Glomerular endothelial cell (primary cell): Measurements from ENCODE around the gene PPP2R2D. TPM values are rescaled to one million over a fixed set of nuclear protein-coding genes. Genes with fewer than 3 reads are reported as not detected.
"Not testable (repeated sequence)": the region's sequence is repeated elsewhere in the genome, so short reads cannot be mapped to it uniquely, and the experiment has no call there.

Source experiments
- DNase-seq: peaks from one replicate; pipeline ENCODE4 v3.0.0-alpha.2; 2011; ENCODE audit warnings: low read depth, low spot score; ENCODE audit errors: extremely low read depth
- total RNA-seq: library from RNA; depleted of rRNA; stranded (reverse); fragments of >200 nt; gene quantifications from 2 replicates; pipeline ENCODE4 v1.2.3, GENCODE V29; 2015

The PPP2R2D gene
- total RNA-seq, 1 donor from 2014 or later, result 25.9 TPM

DNA sequence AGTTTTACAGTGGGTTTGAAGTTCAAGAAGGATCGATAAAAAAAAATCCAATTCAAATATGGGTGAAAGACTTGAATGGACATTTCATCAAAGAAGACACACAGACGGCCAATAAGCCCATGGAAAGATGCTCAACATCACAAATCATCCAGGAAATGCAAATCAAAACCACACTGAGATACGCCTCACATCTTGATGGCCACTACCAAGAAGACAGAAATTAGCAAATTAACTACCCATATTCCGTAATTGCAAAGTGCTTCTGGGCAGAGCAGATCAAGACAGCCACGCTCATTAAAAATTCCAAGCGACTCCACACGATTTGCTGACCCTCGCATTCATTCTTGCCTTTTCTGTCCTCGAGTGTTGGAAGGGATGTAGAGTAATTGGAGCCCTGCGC lies 34.1 kb upstream of the PPP2R2D start:
- DNase-seq, result no peak

DNA sequence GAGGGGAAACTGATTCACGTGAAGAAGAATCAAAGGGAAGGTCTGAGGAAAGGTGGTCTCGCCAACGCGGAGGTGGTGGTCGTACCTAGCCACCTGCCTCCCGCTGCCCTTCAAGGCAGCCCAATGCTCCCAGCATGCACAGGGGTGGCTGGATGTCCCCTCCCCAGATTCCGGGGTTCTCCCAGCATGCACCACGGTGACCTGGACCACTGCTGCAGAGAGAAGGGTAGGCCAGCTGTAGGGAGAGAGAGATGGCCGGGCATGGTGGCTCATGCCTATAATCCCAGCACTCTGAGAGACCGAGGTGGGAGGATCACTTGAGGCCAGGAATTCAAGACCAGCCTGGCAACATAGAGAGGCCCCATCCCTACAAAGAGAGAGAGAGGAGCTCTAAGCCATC lies 32.4 kb upstream of the PPP2R2D start:
- no peak for DNase-seq

DNA sequence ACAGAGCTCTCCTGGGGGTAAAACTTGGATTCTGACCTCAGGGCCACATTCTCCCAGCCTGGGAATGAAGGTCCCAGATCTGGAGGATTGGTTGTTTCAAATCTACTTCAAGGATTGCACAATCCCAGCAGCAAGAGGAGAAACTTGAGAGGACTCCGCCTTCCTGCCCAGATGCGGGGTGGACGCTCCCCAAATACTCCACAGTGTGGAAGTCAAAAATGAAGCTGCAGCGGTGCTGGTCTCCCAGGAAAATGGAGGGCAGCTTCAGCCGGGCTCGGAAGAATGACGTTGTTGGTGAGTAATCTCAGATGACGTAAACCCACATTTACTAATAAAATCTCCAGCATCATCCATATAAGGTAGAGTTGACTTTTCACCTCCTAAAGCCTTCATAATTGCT lies 31.5 kb upstream of the PPP2R2D start:
- no peak for DNase-seq

DNA sequence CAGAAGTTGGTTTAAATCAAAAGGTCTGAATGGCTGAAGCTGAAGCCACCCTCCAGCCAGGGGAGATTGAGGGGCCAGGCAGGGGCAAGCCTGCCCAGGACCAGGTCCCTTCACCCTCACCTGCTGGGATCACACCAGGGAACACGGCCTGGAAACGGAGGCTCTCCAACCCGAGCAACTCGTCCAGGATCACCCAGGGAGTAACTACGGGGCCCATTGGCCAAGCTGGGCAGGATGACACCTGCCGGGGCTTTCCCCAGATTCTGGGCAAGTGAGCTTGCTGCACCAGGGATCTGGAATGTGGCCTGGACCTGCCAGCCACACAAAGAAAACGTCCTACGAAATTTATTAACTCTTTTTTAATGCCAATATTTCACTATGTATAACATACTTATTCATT lies 30.4 kb upstream of the PPP2R2D start:
- DNase-seq, result no peak

DNA sequence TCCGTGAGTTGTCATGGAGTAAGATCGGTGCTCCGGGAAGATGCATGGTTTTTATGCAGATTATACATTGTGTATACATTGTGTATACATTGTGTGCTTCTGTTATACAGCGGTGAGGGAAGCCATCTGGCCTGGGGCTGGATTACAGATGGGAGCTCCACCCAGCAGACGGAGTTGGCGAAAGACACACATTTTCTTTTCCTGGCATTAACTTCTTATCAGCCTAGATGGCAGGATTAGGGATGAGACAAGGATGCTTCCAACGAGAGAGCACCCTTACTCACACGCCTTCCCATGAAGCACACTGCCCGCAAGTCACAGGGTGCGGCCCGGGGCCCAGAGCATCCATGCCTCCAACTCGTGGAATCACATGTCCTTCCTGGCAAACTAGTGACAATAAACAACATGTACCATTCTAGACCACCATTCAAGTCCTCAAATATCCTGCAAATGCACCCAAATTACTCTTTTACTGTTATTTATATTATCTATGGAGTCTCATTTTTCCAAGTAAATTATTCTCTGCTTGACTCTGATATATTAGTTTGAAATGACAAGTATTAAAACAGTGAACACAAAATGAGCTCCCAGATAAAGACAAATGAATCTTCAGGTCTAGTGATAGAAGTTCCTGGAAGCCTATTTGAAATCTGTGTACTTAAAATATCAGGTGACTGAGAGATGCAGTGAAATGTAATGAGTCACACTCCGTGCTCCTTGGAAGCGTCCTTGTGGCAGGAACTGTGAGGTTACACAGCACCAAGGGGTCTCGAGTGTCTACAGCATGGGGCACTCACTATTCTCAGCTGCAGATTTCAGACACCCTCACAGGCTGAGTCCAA lies 29.8 kb upstream of the PPP2R2D start:
- DNase-seq, result no peak

DNA sequence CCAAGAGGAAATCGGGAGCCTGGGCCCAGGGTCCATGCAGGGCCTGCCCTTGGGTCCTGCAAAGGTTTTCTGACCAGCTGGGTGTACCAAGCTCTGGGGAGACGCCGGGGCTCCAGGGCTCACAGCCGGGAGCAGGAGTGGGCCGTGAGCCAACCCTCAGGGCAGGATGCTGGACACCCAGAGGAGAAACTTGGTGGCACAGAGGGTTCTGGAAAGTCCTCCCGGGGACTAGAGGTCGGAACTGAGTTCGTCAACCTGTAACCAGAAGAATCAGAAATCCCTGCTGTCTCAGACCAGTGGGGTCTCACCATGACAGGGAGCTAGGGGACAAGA lies 29.2 kb upstream of the PPP2R2D start:
- no peak for DNase-seq

DNA sequence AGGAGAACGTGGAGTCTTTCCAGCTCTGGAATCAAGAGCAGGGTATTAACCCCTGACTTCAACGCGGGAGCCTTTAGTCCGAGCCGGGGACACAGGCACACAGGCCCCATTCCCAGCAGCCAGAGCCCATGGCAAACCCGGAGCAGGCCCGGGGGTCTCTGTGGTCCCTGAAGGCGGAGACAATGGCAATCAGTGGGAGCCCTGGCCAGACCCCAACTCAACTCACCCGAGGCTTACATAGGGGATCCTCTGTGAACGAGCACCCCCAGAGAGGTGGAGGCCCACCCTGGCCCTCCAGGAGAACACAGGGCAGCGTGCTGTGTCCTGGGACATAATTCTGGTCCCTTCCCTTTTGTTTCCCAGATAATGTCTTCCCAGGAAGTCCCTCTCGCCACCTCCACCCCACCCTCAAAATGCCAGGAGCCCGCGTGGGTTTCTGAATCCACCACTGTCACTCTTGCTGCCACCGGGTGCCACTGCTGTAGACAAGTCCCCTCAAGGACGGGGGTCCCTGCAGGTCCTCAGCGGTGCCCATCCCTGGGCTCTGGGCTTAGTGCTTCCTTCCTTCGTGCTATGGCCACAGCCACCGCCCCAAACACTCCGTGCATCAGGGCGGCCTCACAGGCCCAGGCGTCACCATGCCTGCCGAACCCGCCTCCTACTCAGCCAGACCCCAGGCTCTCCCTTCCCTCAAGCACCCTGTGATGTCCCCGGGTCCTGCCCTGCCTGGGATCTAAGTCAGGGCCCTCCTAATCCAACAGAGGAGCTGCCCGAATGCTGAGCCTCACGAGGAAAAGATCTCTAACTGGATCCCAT lies 28.6 kb upstream of the PPP2R2D start:
- DNase-seq, result no peak

DNA sequence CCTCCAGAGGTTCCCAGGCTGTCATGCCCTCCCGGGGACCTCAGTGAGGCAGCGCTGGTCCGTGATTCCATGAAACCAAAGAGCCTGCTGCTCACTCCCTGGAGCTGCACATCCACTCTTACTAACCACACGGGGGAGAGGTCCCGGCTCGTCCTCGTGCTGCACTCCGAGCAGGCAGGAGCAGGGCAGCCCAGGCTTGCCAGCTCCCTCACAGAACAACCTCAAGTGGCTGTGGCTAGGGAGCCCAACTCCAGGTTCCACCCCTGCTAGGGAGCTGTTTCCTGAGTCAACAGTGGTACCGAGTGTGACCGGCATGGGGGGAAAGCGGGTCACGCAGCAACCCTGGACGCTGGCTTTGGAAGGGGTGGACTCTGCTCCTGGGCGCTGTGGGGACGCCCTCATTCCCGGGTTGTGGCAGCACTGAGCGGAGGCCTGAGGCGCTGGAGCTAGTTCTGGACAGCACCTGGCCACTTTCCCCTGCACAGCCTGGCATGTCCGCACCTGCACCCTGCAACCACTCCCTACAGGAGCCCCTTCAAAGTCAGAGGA lies 27.9 kb upstream of the PPP2R2D start:
- no peak for DNase-seq

DNA sequence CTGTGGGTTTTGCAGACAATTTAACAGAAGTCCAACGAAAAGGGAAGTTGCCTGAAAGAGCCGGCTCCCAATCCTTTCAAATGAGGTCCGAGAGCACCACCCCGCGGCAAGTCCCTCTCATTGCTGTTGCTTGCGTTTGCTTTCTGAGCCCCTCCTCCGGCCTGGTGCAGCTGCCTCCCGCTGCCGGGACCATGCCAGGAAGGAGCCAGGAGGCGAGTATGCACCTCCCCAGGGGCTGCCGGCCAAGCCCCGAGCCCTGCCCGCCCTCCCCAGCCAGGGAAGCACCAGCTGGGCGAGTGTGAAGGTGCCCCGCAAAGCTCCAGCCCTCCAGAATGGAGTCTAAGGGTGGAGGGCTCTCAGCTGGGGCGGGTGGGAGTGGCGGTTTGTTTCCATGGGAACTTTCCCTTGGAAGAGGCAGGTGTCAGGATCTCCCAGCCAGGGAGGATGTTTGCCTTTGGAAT lies 25.8 kb upstream of the PPP2R2D start:
- peak; percentile 18 for DNase-seq

DNA sequence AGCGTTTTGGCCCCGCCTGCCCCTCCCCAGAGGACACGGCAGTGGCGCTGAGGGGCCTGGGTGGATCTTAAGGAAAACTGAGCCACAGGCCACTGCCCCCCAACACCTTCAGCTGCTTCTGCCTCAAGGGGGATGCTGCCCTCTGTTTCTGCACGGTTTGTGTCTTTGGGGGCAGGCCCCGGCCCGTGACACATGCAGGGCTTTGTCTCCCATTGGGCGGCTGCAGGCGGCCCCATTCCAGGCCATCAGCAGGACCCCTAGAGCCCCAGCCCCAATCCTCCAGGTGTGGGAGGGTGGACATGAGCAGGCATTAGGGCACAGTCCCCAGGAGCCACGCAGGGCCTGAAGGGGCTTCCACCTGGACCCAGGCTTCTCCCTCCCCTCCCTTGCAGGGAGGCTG lies 25.3 kb upstream of the PPP2R2D start:
- no peak for DNase-seq

DNA sequence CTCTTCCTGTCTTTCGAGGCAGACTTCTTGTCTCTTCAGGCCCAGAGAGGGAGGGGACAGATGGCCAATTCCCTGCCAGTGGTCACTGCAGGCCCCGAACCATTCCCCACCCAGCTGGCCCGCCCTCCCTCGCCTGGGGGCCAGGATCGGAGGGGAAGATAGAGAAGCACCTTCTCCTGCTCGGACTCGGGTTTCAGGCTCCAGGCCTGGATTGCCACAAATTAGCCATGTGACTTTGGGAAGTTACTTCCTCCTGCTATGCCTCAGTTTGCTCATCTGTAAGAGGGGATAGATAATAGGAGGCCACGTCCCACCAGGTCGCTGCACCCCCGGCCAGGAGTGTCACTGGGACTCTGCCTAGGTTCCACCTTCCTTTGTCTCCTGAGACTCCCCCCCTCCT lies 24.8 kb upstream of the PPP2R2D start:
- no peak for DNase-seq

DNA sequence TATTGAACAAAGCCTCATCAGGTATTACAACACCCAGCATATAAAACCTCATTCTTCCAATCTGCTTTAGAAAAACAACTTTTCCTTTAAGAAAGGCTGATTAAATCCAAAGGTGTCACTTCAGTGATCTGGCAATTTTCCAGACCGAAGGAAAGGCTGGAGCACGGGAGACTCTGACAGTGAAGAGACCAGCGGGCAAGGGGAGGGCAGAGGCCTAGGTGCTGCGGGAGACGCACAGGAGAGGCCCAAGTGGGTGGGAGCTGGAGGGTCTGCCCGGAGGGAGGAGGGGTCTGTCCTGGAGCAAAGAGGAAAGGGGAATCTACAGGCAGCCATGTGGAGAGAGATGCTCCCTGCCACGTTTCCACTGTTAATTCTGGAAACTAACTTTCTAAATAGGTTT lies 24.3 kb upstream of the PPP2R2D start:
- no peak for DNase-seq

DNA sequence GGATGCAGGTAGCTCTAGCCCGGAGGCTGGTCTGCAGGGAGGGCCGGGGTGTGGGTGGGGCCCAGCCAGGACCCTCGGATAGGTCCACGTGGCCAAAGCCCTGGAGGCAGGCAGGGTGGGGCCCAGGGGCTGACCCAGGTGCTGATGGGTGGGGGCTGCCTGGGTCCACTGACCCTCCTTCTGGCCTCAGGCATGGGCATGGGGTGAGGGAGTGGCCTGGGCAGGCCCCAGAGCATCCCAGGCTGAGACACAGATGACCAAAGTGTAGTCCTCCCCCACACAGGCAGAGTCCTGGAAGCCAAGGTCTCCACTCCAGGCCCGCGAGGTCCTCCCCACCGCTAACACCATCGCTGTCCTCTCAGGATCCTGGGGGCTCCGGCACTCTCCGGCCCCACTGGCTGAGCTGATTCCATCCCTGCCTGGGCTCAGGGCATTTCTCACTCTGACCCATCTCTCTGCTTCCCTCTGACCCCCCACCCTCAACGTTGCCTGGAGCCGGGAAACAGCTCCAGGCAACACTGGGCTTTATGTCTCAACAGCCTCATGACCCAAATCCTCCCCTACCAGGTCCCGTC lies 20.7 kb upstream of the PPP2R2D start:
- DNase-seq, result no peak

DNA sequence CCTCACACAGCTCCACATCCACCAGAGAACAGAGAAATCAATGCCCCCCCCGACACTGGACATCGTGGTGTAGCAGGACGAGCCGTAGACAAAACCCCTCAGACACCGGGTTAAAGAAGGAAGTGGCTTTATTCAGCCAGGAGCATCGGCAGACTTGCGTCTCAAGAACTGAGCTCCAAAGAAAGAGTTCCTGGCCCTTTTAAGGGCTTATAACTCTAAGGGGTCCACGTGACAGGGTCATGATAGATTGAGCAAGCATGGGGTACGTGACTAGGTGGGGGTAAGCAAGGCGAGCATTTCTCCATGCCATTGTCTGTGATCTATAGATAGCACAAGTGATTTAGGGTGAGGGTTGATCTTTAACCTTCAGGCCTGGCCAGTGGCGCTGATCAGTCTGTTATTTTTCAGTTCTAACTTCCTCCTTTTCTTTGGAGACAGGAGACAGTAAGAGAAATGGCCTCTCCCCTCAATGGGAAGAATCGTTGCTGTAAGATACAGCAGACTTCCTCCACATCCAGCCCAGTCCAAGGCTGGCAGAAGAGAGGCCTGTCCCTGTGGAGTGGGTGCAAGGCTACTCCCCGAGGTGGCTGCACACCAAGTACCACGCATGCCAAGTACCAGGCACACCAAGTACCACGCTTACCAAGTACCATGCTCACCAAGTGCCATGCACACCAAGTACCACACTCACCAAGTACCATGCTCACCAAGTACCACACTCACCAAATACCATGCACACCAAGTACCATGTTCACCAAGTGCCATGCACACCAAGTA lies 19.5 kb upstream of the PPP2R2D start:
- DNase-seq, result no peak

DNA sequence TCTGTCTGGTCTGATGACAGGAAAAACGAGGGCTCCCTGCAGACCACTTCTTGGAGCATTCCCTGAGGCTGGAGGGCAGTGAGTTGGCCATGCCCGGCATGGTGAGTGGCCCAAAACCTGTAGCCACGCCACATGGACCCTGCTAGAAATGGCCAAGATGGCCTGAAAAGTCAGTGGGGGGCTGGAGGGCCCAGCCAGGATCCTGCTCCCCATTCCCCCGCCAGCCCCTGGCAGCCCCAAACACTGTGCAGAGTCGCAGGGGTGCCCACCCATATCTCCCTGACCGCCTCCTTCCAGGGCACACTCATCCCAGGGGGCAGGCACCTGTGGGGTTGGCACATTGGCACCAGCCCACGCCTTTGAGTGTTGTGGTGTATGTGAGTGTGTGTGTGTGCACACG lies 18.7 kb upstream of the PPP2R2D start:
- no peak for DNase-seq

DNA sequence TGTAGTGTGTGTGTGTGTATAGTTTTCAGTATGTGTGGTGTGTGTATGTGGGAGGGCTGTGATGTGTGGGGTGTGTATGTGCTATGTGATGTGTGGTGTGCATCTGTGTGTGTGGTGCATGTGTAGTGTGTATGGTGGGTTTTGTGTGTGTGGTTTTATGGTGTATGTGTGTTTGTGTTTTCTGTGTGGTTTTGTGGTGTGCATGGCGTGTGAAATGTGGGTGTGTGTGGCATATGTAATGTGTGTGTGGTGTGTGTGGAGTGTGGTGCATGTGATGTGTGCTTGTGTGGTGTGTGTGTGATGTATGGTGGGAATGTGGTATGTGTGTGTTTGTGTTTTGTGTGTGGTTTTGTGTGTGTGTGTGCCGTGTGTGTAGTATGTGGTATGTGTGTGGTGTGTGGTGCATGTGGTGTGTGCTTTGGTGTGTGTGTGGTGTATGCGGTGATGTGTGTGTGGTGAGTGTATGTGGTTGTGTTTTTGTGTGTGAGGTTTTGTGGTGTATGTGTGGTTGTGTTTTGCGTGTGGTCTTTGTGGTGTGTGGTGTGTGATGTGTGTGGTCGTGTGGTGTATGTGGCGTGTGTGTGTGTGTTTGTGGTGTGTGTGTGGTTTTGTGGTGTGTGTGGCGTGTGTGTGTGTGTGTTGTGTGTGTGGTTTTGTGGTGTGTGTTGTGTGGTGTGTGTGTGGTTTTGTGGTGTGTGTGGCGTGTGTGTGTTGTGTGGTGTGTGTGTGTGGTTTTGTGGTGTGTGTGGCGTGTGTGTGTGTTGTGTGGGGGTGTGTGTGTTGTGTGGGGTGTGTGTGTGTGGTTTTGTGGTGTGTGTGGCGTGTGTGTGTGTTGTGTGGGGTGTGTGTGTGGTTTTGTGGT lies 18.0 kb upstream of the PPP2R2D start:
- no peak for DNase-seq

DNA sequence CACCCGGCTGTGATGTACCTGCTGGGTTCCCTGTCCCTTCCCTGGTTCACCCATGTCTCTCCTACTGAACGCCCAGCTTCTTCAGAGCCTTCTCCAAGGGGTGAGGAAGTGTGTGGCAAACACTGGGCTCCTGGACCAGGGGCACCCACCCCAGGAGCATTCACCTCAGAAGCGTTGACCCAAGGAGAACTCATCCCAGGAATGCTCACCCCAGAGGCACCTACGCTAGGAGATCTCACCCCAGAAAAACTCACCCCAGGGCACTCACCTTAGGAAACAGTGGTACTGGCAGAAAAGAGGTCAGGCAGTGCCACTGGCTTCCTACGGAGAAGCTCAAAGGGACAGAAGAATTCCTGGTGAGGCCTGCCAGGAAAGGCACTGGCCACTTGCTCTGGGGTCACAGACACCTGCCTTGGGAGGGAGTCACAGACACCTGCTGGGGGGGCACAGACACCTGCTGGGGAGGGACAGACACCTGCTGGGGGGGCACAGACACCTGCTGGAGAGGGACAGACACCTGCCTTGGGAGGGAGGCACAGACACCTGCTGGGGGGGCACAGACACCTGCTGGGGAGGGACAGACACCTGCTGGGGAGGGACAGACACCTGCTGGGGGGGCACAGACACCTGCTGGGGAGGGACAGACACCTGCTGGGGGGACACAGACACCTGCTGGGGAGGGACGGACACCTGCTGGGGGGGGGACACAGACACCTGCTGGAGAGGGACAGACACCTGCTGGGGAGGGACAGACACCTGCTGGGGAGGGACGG lies 17.0 kb upstream of the PPP2R2D start:
- DNase-seq, result not testable (repeated sequence)

DNA sequence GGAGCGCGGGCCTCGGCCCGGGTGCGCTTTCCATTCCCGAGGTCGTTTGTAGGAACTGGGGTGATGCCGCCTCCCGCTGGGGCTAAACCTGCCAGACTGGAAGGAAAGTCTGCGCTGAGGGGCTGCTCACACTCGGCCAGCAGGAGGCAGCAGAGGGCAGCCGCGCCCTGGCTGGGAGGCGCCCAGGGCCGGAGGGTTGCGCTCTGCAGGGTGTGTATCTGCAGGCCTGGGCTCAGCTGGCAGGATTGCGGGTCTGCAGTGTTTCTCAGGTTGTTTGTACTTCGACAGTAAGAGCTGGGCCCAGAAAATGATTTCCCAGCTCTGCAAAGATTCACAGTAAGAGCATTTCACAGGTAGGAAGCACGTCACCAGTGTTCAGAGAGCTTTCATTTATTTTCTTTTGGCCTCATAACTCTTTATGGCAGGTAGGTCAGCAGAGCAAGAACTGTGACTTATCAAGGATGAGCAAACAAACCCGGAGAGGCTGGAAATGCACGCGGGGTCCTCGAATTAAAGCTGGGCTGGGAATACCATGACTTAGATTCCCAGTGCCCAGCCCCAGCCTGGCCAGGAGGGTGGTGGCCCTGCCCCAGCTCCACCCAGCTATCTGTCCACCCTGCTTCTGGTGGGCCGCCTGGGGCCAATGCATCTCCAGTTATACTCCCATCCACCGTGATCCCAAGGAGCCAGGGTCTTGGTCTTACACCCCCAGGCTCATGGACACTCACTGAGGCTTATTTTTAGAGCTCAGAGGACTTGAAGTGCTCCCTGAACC lies 15.2 kb upstream of the PPP2R2D start:
- DNase-seq, result no peak
